Erythroblast (primary cell): ENCODE data around the gene ATXN10.

Experiments
- DNase-seq, 2 experiments: peaks; one replicate each; lab custom pipeline; 2025; lab: John Stamatoyannopoulos, UW
- GATA1 ChIP-seq: IDR thresholded peaks from 2 replicates; pipeline ENCODE4 v1.6.1; 2011; ENCODE audit warnings: low read depth, mild to moderate bottlenecking, control low read depth, low read length, moderate library complexity
- POLR2A ChIP-seq: IDR thresholded peaks from 2 replicates; pipeline ENCODE4 v1.6.1; 2011; ENCODE audit warnings: mild to moderate bottlenecking, low read length

Gene ATXN10

GRCh38 chr22:45777046-45777851 is 105.6 kb downstream of the ATXN10 start:
- no peak for TF ChIP-seq POLR2A
- DNase-seq = no peak

DNA sequence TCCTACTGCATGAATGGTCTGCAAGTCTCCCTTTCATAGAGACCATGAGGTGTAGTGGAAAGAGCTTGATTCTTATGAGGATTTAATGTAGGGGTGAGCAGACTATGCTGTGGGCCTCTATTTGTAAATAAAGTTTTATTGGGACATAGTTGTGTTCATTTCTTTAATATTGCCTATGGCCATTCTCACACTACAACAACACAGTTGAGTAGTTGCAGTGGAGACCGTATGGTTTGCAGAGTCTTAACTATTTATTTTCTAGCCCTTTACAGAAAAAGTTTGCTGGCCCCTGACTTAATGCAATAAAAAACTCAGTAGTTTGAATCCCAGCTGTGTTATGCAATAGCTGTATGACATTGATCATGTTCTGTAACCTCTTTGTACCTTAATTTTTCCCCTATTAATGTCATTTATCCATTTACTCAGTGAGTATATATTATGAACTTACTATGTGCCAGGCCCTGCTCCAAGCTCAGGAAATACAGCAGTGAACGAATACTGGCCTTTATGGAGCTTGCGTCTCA is 106.3 kb downstream of the ATXN10 start:
- no peak for TF ChIP-seq POLR2A
- TF ChIP-seq GATA1 = no peak
- no peak for DNase-seq

DNA sequence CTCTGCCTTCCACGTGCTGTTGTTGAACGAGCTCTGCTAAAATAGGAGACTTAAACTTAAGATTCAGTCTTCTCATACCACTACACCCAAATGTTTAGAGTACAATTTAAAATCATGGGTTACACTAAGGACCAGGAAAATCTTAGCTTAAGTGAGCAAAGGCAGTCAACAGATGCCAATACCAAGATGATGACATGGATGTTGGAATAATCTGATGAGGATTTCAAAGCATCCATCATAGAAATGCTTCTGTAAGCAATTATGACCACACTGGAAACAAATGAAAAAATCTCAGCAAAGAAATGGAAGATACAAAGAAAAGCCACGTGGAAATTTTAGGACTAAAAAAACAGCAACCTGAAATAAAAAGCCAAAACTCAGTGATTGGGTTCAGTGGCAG is 109.8 kb downstream of the ATXN10 start:
- DNase-seq = no peak
- TF ChIP-seq POLR2A (no peak), GATA1 (no peak)

- no peak for TF ChIP-seq GATA1
- no peak for TF ChIP-seq POLR2A
Measured at GRCh38 chr22:45781966-45782365, 110.3 kb downstream of the ATXN10 start.

GRCh38 chr22:45783021-45783420 is 111.4 kb downstream of the ATXN10 start:
- TF ChIP-seq POLR2A = no peak
- no peak for TF ChIP-seq GATA1
- DNase-seq = no peak

More at GRCh38 chr22:45781966-45782365, 110.3 kb downstream of the ATXN10 start:
- no peak for DNase-seq

GRCh38 chr22:45783690-45784089 is 112.1 kb downstream of the ATXN10 start:
- no peak for DNase-seq
- TF ChIP-seq GATA1 (no peak), POLR2A (no peak)

DNA sequence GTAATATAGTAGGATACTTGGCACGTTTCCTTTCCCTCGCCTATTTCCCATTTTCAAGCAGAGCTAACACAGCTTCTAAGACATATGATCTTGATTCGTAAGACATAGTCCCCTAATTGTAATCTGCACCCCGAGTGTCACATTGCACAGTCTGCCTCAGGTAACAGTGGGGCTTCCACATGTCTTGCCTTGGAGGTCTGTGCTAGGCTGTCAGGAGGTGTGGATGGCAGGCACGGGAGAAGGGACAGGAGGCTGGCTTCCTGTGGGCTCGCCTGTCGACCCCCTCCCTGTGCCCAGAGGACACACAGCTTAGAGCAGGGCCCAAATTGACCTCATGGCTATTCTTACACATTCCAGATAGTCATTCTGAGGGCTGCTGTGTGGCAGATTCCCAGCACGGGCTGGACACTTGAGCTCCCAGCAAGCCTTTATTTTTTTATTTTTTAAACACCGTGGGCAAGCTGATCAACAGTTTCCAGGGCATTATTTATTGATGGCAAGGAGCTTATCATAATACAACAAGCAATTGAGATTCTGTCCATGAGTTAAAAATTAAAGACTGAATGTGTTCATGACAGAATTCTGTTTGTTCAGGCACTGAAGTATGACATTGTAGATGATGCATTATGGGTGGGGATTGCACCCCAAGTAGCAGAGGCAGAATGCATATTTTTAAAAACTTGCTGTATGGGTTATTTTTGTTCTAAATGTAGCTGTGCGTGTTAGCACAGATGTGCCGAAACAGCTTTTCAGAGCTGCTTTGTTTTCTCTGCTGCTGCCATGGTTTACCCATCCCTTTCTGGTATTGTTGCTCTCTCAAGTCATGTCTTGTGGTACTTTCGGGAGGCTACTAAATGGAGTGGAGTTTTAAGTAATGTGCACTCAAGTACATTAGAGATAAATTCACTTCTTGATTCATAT is 113.0 kb downstream of the ATXN10 start:
- TF ChIP-seq POLR2A (no peak), GATA1 (no peak)
- no peak for DNase-seq

DNA sequence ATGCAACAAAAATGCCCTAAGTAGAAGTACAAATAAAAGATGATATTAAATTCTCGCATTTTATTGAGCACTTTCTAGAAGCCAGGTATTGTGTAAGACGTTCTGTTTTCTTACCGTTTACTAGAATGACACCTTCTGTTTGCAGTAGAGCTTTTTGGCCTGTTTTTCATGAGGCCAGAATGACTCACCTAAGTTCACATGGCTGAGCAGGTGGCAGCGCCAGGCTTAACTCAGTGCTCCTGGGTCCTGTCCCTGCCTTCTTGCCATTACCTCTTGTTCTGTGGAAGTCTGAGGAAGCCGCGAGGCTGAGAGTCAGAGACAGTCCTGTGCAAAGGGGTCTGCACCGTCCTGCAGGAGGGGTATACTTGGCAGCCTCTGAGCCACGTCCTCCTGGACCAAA is 113.8 kb downstream of the ATXN10 start:
- no peak for DNase-seq
- TF ChIP-seq POLR2A = no peak
- TF ChIP-seq GATA1 = no peak

DNA sequence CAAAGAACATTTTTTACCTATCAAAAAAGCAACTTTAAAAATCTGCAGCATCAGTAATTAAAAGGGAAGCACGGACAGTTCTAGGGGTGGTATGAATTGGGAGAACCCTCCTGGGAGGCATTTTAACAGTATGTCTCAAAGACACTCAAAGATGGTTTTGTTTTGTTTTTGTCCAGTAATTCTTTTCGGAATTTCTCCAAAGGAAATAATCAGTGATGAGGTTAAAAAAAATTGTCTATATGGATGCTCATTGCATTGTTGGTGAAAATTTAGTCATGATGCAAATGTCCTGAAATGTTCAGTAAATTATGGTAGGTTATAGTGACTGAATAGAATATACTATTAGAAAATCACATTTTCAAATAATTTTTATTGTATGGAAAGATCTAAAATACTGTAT is 115.1 kb downstream of the ATXN10 start:
- TF ChIP-seq GATA1 = no peak
- TF ChIP-seq POLR2A = no peak
- DNase-seq = no peak

- TF ChIP-seq POLR2A (no peak), GATA1 (no peak)
Measured at GRCh38 chr22:45787759-45788158, 116.1 kb downstream of the ATXN10 start.

GRCh38 chr22:45788522-45788921 is 116.9 kb downstream of the ATXN10 start:
- DNase-seq = no peak
- no peak for TF ChIP-seq GATA1
- no peak for TF ChIP-seq POLR2A

More at GRCh38 chr22:45787759-45788158, 116.1 kb downstream of the ATXN10 start:
- no peak for DNase-seq

- DNase-seq = no peak
- no peak for TF ChIP-seq GATA1
- no peak for TF ChIP-seq POLR2A
Measured at GRCh38 chr22:45790401-45790800, 118.8 kb downstream of the ATXN10 start.

DNA sequence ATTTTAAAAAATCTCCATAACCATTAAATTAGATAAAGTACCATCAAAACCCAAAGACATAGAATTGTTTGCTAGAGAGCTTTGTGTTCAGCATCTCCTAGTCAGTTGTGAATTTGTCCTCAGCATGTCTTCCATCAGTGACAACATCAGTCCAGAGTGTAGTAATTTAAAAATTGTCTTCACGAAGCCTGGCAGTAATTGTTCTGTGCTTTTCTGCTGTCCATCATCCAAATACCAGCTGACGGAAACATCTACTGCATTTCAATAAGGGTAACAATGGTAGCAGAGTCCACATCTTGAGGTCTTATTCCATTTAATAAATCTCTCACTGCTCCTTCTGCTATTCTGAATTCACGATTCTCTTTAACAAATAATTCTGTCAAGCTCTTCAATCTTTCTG is 121.5 kb downstream of the ATXN10 start:
- DNase-seq = no peak
- TF ChIP-seq GATA1 (no peak), POLR2A (no peak)

- TF ChIP-seq GATA1 (no peak), POLR2A (no peak)
- DNase-seq = no peak
Measured at GRCh38 chr22:45793892-45794291, 122.3 kb downstream of the ATXN10 start.

DNA sequence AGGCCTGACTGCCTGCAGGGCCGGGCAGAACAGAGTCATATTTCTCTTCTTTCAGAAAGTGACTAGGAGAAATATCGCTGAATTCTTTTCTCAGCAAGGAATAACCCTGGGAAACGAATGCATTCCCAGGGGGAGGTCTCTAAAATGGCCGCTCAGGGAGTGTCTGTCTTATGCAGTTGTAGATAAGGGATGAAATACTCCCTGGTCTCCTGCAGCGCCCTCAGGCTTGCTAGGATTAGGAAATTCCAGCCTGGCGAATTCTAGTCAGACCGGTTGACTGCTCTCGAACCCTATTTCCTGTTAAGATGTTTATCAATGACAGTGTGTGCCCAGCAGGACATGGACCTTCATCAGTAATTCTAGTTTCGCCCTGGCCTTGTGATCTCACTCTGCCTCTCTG is 124.4 kb downstream of the ATXN10 start:
- DNase-seq = peak; percentile 14
